A549 treated with GW870086 at 1 μM for 4 hours (cell line): Measurements from ENCODE around the gene PWWP2B. TPM values are rescaled to one million over a fixed set of nuclear protein-coding genes. Genes with fewer than 3 reads are reported as not detected.

Experiments
- total RNA-seq: library from RNA; stranded (reverse); fragments of 200-300 nt; extraction: Qiagen RNA extraction; gene quantifications from 5 replicates; pipeline ENCODE4 v1.2.3, GENCODE V29; 2022; ENCODE audit warnings: low read depth

Gene PWWP2B
- total RNA-seq = 12.9 to 17.1 TPM (median 16.0 TPM) in 5 replicates

DNA sequence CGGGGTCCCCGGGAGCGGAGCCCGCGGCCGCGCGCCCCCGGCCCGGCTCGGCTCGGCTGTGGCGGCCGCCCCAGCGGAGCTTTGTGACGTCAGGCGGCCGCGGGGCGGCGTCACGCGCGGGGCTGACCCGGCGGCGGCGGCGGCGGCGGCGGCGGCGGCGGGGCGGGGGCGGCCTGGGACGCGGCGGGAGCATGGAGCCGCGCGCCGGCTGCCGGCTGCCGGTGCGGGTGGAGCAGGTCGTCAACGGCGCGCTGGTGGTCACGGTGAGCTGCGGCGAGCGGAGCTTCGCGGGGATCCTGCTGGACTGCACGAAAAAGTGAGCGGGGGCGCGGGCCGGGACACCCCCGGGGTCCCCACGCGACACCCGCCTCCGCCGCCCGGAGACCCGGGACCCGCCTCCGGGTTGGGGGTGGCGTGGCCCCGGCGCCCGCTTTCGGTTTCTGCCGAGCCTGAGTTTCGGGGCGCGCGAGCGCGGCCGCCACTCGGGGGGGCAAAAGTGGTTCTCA lies at the start of gene PWWP2B:
Gene PWWP2B, plus strand, starts transcription at position 165 of the 506 bp plus-strand sequence. Its CDS starts 27 bp downstream, at position 192.

Other genes with a start within 250 kb of the PWWP2B start
- 15.5 to 18.8 TPM (median 18.5 TPM) in 5 replicates for gene DPYSL4, start 210.3 kb upstream of the PWWP2B start, total RNA-seq
- gene STK32C, start 89.2 kb upstream of the PWWP2B start, total RNA-seq = 35.9 to 48.8 TPM (median 46.9 TPM) in 5 replicates
- 4.8 to 6.6 TPM (median 5.5 TPM) in 5 replicates for gene LRRC27, start 65.0 kb upstream of the PWWP2B start, total RNA-seq
- gene INPP5A, start 140.6 kb downstream of the PWWP2B start, total RNA-seq = 12.7 to 13.8 TPM (median 12.8 TPM) in 5 replicates